IPS-18c (cell line): ENCODE data around the gene ARHGAP24.

Source experiments
- H3K4me3 ChIP-seq: 2 replicates; pipeline ENCODE4 v1.7.0; 2013; ENCODE audit warnings: low read depth, mild to moderate bottlenecking, low read length, moderate library complexity; ENCODE audit not compliant: insufficient read depth
- H3K9me3 ChIP-seq: one replicate; pipeline ENCODE4 v1.6.1; 2013; ENCODE audit warnings: mild to moderate bottlenecking, low read length, moderate library complexity; ENCODE audit not compliant: control insufficient read depth, insufficient read depth

The ARHGAP24 gene

DNA sequence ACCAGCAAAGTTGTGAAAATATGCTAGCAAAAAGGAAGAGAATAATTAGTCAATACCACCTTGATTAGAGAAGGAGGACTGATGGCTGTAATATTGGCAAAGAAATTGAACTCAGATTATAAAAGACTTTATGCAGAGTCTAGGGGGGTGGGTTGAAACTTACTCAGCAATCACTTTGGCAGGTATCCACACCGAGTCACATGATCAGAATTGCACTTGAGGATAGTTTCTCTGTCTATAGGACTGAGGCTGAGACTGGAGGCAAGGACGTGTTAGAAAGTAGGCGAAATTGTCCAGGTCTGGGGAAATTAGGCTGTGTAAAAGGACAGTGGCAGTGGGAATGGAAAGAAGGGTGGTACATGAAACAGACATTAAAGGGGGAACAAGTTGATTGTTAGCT lies 284.4 kb downstream of the ARHGAP24 start:
- Histone ChIP-seq H3K4me3 (no peak overlapping the region), H3K9me3 (no peaks in the 10 kb centered on the region)

DNA sequence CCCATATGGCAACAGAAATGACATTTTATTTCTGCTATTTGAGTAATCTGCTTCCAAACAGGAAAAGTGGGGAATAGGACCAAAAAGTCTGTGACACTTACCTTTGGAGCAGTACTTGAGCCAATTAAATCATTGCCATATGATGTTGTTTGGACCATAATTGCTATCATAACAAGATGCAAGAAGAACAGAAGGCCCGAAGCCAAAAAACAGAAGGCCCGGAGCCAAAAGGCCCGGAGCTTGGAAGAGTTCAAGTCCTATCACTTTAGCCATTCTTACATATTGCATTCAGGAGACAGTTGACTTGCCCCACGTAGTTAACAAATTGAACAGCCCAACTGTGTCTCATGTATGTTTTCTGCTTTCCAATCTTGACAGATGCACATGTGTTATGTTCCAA lies 285.6 kb downstream of the ARHGAP24 start:
- Histone ChIP-seq H3K4me3 (no peak overlapping the region), H3K9me3 (no peaks in the 10 kb centered on the region)

- Histone ChIP-seq H3K9me3 (no peaks in the 10 kb centered on the region), H3K4me3 (no peak overlapping the region)
Observed at GRCh38 chr4:85761803-85762528, 287.0 kb downstream of the ARHGAP24 start.

- H3K9me3 ChIP-seq = no peaks in the 10 kb centered on the region
- H3K4me3 ChIP-seq = no peak overlapping the region
Observed at GRCh38 chr4:85762529-85762871, 287.6 kb downstream of the ARHGAP24 start.

- Histone ChIP-seq H3K4me3 (no peak overlapping the region), H3K9me3 (no peaks in the 10 kb centered on the region)
Observed at GRCh38 chr4:85763202-85763601, 288.3 kb downstream of the ARHGAP24 start.

DNA sequence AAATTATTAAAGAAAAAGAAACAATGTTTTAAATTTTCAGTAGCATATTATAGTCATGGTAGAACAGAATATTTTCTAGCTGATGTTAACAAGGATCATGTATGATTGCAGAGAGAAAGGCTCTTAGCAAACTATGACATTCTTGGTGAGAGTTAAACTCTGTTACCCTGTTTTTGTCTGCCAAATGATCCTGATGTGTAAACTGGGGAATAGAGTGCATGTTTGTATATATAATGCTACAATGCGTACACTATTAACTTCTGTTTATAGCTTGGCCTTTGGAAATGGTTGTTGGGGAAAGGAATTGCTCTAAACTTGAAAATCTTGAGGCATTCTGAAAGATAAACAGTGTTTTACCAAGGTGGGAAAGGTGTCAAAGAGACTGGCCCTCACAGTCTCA lies 292.7 kb downstream of the ARHGAP24 start:
- no peak overlapping the region for H3K4me3 ChIP-seq
- no peaks in the 10 kb centered on the region for H3K9me3 ChIP-seq

DNA sequence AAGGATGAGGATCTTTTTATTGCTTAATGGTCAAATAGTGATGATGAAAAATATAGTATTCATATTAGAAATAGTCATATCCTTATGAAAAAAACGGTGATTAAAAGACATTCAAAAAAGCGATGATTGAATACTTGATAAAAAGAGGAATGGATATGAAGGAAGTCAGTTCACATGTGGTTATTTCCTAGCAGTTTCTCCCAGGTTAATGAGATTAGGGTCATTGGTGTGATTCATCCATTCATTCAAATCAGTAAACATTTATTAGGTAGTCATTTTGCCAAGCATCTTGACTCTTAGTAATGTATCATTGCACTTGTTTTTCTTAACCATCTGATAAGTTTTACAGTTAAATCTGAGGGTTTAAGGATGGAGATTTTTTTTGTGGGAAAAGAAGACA lies 294.1 kb downstream of the ARHGAP24 start:
- H3K4me3 ChIP-seq = no peak overlapping the region
- no peaks in the 10 kb centered on the region for H3K9me3 ChIP-seq

- Histone ChIP-seq H3K4me3 (no peak overlapping the region), H3K9me3 (no peaks in the 10 kb centered on the region)
Observed at GRCh38 chr4:85772470-85772869, 297.5 kb downstream of the ARHGAP24 start.

- Histone ChIP-seq H3K9me3 (no peaks in the 10 kb centered on the region), H3K4me3 (no peak overlapping the region)
Observed at GRCh38 chr4:85773372-85773771, 298.4 kb downstream of the ARHGAP24 start.

- Histone ChIP-seq H3K4me3 (no peak overlapping the region), H3K9me3 (no peaks in the 10 kb centered on the region)
Observed at GRCh38 chr4:85774000-85774399, 299.1 kb downstream of the ARHGAP24 start.

- H3K9me3 ChIP-seq = no peaks in the 10 kb centered on the region
- no peak overlapping the region for H3K4me3 ChIP-seq
Observed at GRCh38 chr4:85774489-85774888, 299.5 kb downstream of the ARHGAP24 start.

DNA sequence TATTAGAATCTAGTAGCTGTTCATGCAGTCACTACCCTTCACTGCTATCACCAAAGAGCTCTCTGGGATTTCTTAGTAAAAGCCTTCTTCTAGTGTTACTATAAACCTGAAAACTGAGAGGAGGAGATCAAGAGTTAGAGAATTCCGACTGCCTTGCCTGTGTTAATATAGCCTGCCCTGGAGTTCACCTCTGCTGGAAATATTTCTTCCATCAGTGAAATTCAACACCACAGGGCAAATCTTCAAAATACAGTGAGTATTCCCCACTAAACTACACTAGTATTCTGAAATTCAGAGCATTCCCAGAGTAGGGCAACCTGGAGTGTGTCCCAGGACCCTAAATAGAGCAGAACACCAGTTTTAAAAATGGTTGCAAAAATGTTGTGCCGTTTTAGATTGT lies 301.1 kb downstream of the ARHGAP24 start:
- H3K9me3 ChIP-seq = no peaks in the 10 kb centered on the region
- no peak overlapping the region for H3K4me3 ChIP-seq

- H3K4me3 ChIP-seq = no peak overlapping the region
- H3K9me3 ChIP-seq = no peaks in the 10 kb centered on the region
Observed at GRCh38 chr4:85776579-85776978, 301.6 kb downstream of the ARHGAP24 start.

DNA sequence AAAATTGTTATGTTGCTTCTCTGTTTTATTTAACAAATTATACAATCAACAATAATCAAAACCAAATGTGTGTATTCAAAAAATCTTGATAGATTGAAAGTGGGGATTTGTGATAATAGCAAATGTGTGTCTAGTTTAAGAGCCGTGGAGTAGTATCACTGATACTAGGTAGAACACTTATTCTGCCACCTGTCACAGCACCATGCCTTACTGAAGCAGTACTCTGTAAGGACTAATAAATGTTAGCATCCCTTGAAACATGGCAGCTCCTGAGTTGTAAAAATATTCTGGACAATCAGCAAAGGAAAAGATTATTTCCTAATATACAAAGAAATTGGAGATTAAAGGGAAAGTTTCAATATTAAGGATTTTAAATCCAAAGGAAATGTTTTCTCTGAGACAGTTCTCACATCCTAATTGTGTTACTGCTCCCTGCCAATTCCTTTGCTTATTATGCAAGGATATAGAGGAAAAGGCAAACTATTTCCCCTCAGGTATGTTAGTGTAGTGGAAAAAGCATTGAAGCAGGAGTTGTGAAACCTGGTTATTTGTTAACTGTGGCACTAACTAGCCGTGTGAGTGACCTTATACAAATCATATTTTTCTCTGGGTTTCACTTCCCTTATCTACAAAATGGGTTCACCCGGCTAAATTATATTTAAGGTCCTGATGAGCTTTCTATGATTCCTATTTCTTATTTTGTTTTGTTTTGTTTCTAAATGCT lies 303.1 kb downstream of the ARHGAP24 start:
- no peak overlapping the region for H3K4me3 ChIP-seq

GRCh38 chr4:85778632-85779131 lies 303.7 kb downstream of the ARHGAP24 start:
- no peaks in the 10 kb centered on the region for H3K9me3 ChIP-seq
- no peak overlapping the region for H3K4me3 ChIP-seq

More for the DNA sequence above, 303.1 kb downstream of the ARHGAP24 start:
- no peaks in the 10 kb centered on the region for H3K9me3 ChIP-seq

DNA sequence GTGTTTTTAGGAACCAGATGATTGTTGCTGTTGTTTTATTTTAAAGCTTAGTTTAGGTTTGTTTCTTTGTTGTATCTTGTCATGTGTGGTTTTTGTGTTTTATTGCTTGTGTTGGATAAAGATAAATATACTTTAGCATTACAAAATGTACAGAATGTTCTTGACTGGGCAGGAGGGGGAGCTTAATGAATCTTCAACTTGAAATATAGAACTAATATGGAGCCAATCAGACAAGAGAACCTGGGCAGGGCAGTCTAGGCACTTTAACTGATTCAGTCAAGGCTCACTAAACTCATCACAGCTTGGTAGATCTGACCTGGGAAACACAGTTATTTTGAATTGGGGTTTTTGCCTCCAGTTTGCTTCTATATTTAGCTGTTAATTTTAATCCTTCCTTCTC lies 304.2 kb downstream of the ARHGAP24 start:
- Histone ChIP-seq H3K9me3 (no peaks in the 10 kb centered on the region), H3K4me3 (no peak overlapping the region)

DNA sequence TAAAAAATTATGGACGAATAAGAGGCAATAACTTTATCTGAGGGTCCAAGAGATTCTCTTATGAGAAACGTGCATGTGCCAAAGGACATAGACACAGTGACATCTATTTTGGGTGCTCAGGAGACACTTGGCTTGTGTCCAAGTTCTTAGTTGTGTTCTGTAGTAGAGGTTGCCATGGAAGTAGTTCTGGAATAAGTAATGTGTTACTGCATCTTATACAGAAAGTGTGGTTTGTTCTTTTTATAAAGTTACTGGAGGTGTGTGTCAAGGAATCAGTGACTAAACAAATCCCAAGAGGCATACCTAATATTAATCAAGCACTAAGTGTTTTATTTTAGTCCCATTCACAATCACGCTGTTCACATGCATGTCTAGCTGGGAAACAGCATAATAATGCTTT lies 305.7 kb downstream of the ARHGAP24 start:
- Histone ChIP-seq H3K9me3 (no peaks in the 10 kb centered on the region), H3K4me3 (no peak overlapping the region)

DNA sequence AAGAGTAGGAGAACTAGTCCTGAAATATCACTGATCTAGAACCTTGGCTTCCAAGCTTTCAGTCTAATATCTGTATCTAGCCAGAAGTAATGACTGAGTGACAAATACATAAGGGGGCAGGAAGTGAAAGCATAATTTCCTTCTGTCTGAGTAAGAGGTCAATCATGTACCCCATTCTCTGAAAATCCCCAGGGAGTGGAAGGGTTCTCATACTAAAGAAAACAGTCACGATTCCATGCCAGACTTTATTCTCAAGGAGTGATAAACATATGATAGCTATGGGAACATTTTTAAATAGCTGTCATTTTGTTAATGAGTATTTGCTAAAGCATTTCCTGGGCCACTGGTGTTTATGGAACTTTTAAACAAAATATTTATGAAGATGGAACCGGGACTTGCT lies 308.5 kb downstream of the ARHGAP24 start:
- H3K4me3 ChIP-seq = no peak overlapping the region
- no peaks in the 10 kb centered on the region for H3K9me3 ChIP-seq
